Measurements from ENCODE around the gene AP1G1.
"Not testable (repeated sequence)": the region's sequence is repeated elsewhere in the genome, so short reads cannot be mapped to it uniquely, and the experiment has no call there.

DNA sequence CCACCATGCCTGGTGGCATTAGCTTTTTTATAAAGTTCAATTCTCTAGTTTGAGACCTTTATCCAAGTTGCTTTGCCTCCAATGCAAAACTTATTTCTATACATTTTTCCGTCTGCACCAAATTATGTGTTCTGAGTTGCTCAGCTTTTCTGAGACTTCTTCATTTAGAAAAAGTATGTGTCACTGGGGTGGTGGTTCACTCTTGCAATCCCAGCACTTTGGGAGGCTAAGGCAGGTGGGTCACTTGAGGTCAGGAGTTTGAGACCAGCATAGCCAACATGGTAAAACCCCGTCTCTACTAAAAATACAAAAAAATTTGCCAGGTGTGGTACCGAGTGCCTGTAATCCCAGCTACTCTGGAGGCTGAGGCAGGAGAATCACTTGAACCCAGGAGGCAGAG is 23.1 kb upstream of the AP1G1 start:
- TF ChIP-seq EZH2 (IDR thresholded peaks at IDR 0.05; ENCODE audit: borderline replicate concordance, low read length): not testable (repeated sequence)
- TF ChIP-seq, protein P1, sequence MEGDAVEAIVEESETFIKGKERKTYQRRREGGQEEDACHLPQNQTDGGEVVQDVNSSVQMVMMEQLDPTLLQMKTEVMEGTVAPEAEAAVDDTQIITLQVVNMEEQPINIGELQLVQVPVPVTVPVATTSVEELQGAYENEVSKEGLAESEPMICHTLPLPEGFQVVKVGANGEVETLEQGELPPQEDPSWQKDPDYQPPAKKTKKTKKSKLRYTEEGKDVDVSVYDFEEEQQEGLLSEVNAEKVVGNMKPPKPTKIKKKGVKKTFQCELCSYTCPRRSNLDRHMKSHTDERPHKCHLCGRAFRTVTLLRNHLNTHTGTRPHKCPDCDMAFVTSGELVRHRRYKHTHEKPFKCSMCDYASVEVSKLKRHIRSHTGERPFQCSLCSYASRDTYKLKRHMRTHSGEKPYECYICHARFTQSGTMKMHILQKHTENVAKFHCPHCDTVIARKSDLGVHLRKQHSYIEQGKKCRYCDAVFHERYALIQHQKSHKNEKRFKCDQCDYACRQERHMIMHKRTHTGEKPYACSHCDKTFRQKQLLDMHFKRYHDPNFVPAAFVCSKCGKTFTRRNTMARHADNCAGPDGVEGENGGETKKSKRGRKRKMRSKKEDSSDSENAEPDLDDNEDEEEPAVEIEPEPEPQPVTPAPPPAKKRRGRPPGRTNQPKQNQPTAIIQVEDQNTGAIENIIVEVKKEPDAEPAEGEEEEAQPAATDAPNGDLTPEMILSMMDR (conservative IDR thresholded peaks at IDR 0.05 in 1 of 2, IDR thresholded peaks at IDR 0.05 in 1 of 2; ENCODE audit: extremely low read depth in 1 of 2, insufficient read depth in 1 of 2, low read depth in 1 of 2, low read length in 2 of 2): not testable (repeated sequence)
